Neural progenitor cell (in vitro differentiated cells): ENCODE data around the gene DMKN.

Experiments used
- CTCF ChIP-seq: fragments of 200-600 bp; sonication (generic); IDR thresholded peaks from 2 replicates; pipeline ENCODE4 v1.5.1; 2017; ENCODE audit warnings: antibody characterized with exemption, mild to moderate bottlenecking
- EZH2 ChIP-seq: fragments of 200-600 bp; sonication (generic); IDR thresholded peaks from 2 replicates; pipeline ENCODE4 v1.6.1; 2017; ENCODE audit warnings: antibody characterized with exemption, mild to moderate bottlenecking, moderate library complexity
- EZH2phosphoT487 ChIP-seq: fragments of 200-600 bp; sonication (generic); IDR thresholded peaks from 2 replicates; pipeline ENCODE4 v1.6.1; 2017; ENCODE audit warnings: antibody characterized with exemption

- TF ChIP-seq CTCF (no peak), EZH2 (no peak), EZH2phosphoT487 (no peak)
Measured at GRCh38 chr19:35491836-35492360, 21.6 kb downstream of the DMKN start.
